Measurements from ENCODE around the gene CCNYL1. TPM values are rescaled to one million over a fixed set of nuclear protein-coding genes. Genes with fewer than 3 reads are reported as not detected.
A peak's percentile ranks its signal among the peaks of the same experiment; 100 is the strongest.

CCNYL1 gene
- total RNA-seq, 1 donor, result 10.4 TPM

DNA sequence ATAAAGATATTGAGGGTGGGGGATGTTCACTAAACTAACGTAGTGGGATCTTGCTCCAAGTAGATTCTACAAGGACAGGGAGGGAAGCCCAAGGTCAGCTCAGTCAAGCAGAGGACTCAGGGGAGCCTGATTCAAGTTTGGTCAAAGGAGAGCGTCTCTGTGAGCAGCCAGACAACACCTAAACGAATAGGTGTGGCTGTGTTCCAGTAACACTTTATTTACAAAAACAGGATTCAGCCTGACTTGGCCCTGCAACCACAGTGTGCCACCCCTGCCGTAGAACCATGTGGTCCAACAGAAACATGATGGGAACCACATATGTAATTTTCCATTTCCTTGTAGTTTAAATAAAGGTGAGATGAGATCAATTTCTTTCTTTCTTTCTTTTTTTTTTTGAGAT, 76.4 kb downstream of the CCNYL1 start:
- no peak for DNase-seq (ENCODE audit: low read depth)
- no peak overlapping the region for H3K4me3 ChIP-seq (ENCODE audit: low read depth, low read length)
- TF ChIP-seq, protein P1, sequence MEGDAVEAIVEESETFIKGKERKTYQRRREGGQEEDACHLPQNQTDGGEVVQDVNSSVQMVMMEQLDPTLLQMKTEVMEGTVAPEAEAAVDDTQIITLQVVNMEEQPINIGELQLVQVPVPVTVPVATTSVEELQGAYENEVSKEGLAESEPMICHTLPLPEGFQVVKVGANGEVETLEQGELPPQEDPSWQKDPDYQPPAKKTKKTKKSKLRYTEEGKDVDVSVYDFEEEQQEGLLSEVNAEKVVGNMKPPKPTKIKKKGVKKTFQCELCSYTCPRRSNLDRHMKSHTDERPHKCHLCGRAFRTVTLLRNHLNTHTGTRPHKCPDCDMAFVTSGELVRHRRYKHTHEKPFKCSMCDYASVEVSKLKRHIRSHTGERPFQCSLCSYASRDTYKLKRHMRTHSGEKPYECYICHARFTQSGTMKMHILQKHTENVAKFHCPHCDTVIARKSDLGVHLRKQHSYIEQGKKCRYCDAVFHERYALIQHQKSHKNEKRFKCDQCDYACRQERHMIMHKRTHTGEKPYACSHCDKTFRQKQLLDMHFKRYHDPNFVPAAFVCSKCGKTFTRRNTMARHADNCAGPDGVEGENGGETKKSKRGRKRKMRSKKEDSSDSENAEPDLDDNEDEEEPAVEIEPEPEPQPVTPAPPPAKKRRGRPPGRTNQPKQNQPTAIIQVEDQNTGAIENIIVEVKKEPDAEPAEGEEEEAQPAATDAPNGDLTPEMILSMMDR (IDR thresholded peaks at IDR 0.05; ENCODE audit: insufficient read depth, low read depth, low read length), result no peak

- TF ChIP-seq, protein P1 (IDR thresholded peaks at IDR 0.05; ENCODE audit: insufficient read depth, low read depth, low read length), result no peak
Observed at GRCh38 chr2:207790898-207791297, 79.5 kb downstream of the CCNYL1 start.

GRCh38 chr2:207791579-207792243, 80.3 kb downstream of the CCNYL1 start:
- no peak overlapping the region for H3K4me3 ChIP-seq (ENCODE audit: low read depth, low read length)
- no peak for DNase-seq (ENCODE audit: low read depth)
- TF ChIP-seq, protein P1 (IDR thresholded peaks at IDR 0.05; ENCODE audit: insufficient read depth, low read depth, low read length), result no peak

More at GRCh38 chr2:207790898-207791297, 79.5 kb downstream of the CCNYL1 start:
- no peak overlapping the region for H3K4me3 ChIP-seq (ENCODE audit: low read depth, low read length)
- no peak for DNase-seq (ENCODE audit: low read depth)

GRCh38 chr2:207792244-207792785, 80.9 kb downstream of the CCNYL1 start:
- DNase-seq (ENCODE audit: low read depth), result peak; percentile 25
- TF ChIP-seq, protein P1 (IDR thresholded peaks at IDR 0.05; ENCODE audit: insufficient read depth, low read depth, low read length), result no peak
- no peak overlapping the region for H3K4me3 ChIP-seq (ENCODE audit: low read depth, low read length)

DNA sequence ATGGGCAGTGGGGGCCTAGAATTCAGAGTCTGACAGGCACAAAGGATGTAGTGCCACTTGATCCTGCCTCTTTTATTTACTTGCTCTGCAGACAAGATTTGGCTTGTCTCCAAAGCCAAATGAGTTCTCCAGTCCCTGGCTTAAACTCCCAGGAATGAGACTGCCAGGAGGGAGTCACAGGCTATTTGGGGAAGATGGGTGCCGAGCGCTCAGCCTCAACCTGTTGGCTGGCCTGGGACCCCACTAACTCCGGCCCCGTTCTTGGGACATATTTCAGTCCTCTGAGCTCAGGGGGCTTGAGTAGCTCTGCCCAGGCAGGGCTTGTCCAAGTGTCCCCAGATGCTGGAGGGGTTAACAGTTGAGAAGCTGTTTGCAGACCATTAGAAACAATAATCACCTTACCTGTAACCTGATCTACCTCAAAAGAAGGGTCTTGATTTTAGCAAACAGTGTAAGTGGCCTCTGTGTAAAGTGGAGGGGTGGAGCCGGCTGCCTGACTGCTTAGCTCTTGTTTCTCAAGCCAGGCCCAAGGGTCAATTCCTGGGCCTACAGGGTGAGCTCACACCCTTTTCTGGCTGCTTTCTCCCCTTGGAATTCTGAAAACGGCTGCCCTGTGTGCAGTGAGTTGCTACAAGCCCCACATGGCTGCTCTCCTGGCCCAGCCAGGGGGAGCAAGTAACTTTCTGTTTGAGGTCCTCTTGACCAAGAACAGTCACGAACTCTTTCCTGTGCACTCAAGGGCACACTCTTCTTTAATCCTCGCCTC, 85.3 kb downstream of the CCNYL1 start:
- TF ChIP-seq, protein P1 (IDR thresholded peaks at IDR 0.05; ENCODE audit: insufficient read depth, low read depth, low read length), result no peak

GRCh38 chr2:207801259-207801658, 89.8 kb downstream of the CCNYL1 start:
- DNase-seq (ENCODE audit: low read depth), result no peak
- H3K4me3 ChIP-seq (ENCODE audit: low read depth, low read length), result no peak overlapping the region
- TF ChIP-seq, protein P1 (IDR thresholded peaks at IDR 0.05; ENCODE audit: insufficient read depth, low read depth, low read length), result no peak

More for the DNA sequence above, 85.3 kb downstream of the CCNYL1 start:
- DNase-seq (ENCODE audit: low read depth), result peak; percentile 10
- H3K4me3 ChIP-seq (ENCODE audit: low read depth, low read length), result no peak overlapping the region
